Measurements from ENCODE around the gene RBM22.
A peak's percentile ranks its signal among the peaks of the same experiment; 100 is the strongest.

The RBM22 gene

DNA sequence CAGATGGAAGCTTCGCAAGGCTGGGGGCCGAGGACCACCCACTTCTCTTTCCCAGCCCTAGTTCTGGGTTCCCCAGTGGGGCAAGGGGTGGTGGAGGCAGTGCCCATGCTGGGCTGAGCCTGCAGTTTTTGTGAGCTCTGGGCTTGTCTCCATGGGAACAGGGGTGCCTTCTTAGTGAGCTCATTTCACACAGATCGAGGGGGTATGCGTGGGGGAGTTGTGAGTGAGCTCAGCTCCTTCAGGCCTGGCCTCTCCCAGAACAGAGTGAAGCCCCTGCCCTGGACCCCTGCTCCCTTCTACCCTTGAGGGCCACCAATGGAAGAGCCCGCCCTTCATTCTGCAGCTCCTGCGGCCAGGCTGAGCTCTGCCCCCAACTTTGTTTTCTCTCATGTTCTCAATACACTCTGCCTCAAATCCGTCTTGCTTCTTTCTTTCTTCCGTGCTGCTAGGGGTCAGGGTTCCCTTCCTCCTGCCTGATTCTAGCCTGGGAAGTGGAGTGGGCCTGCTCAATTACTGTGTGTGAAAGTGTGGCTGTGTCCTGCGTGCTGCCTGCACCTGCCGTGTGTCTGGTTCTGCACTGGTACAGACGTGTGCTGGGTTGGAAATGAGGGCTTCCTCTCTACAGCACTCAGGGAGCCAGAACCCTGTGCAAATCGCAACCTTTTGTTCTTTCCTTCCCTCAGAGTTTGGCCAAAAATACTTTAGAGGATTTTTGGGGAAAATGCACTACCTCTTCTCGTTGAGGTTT lies 48.8 kb downstream of the RBM22 start:
- DNase-seq = no peak

DNA sequence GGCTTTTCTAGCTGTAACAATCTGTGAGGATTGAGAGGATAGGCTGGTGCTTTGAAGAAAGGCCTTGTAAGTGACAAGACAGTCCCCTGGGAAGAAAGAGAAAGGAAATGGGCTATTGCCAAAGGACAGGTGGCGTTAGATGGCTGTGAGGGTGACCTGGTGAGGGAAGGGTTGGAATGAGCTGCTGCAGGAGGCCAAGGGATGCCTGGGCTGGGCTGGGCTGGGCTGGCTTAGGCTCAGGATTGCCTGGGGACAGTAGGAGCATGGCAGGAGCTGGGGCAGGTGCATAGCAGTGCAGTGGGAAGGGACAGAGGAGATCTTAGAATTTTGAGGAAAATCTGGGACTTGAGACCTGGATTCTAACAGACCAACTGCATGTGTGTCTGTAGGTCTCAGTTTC lies 49.5 kb downstream of the RBM22 start:
- DNase-seq = no peak

DNA sequence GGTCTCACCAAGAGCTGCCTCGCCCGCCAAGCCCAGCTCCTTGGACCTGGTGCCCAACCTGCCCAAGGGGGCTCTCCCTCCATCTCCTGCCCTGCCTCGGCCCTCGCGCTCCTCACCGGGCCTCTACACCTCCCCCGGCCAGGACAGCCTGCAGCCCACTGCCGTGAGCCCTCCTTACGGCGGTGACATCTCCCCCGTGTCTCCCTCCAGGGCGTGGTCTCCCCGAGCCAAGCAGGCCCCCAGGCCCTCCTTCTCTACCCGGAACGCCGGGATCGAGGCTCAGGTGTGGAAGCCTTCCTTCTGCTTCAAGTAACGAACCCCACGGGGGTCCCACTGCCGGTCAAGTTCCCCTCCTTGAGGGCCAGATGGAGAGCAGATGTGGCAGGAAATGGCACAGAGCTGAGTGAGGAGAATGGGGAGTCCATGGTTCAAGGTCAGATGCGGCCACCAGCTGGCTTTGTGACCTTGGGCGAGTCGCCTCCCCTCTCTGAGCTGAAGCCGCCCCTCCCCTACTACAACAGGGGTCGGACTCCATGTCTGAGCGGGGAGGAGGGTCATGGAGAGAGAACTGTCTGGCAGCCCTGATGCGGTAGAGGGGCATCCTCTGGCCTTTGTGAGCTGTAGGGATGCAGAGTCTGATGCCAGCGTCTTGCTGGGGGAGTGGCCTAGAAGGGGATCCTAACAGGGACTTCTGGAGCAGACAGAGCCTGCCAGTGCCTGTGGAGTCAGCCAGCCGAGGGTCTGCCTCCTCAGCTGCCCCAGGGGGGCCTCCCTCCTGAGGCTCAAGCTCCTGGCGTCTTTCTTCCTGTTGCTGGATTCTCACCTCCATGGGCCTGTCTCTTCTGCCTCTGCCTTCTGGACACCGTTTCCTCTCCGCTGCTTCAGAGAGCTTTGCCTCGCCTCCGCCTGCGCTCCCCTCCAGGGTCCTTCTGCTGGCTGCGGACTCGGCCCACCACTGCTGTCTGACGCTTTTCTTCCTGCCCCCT lies 50.5 kb downstream of the RBM22 start:
- DNase-seq = no peak

DNA sequence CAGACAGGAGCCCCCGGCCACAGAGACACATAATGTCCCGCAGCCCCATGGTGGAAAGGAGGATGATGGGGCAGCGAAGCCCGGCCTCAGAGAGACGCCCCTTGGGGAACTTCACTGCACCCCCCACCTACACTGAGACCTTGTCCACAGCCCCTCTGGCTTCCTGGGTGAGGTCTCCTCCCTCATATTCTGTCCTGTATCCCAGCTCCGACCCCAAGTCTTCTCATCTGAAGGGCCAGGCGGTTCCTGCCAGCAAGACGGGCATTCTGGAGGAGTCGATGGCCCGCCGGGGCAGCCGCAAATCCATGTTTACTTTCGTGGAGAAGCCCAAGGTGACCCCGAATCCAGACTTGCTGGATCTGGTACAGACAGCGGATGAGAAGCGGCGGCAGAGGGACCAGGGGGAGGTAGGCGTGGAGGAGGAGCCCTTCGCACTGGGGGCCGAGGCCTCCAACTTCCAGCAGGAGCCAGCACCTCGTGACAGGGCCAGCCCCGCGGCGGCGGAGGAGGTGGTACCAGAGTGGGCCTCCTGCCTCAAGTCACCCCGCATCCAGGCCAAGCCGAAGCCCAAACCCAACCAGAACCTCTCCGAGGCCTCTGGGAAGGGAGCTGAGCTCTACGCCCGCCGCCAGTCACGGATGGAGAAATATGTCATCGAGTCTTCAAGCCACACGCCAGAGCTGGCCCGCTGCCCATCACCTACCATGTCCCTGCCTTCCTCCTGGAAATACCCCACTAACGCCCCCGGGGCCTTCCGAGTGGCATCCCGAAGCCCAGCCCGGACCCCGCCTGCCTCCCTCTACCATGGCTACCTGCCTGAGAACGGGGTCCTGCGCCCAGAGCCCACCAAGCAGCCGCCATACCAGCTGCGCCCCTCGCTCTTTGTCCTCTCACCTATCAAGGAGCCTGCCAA lies 51.5 kb downstream of the RBM22 start:
- no peak for DNase-seq

DNA sequence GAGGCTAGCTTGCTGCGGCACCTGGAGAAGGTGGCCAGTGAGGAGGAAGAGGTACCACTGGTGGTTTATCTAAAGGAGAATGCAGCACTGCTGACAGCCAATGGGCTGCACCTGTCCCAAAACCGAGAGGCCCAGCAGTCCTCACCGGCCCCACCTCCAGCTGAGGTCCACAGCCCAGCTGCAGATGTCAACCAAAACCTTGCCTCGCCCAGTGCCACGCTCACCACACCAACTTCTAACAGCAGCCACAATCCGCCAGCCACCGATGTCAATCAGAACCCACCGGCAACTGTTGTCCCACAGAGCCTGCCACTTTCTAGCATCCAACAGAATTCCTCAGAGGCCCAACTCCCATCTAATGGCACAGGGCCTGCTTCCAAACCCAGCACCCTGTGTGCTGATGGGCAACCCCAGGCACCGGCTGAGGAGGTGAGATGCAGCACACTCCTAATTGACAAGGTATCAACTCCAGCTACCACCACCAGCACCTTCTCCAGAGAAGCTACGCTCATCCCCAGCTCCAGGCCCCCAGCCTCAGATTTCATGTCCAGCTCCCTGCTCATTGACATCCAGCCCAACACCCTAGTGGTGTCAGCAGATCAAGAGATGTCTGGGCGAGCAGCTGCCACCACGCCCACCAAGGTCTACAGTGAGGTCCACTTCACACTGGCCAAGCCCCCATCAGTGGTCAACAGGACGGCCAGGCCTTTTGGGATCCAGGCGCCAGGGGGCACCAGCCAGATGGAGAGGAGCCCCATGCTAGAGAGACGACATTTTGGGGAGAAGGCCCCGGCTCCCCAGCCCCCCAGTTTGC lies 52.4 kb downstream of the RBM22 start:
- DNase-seq = no peak

DNA sequence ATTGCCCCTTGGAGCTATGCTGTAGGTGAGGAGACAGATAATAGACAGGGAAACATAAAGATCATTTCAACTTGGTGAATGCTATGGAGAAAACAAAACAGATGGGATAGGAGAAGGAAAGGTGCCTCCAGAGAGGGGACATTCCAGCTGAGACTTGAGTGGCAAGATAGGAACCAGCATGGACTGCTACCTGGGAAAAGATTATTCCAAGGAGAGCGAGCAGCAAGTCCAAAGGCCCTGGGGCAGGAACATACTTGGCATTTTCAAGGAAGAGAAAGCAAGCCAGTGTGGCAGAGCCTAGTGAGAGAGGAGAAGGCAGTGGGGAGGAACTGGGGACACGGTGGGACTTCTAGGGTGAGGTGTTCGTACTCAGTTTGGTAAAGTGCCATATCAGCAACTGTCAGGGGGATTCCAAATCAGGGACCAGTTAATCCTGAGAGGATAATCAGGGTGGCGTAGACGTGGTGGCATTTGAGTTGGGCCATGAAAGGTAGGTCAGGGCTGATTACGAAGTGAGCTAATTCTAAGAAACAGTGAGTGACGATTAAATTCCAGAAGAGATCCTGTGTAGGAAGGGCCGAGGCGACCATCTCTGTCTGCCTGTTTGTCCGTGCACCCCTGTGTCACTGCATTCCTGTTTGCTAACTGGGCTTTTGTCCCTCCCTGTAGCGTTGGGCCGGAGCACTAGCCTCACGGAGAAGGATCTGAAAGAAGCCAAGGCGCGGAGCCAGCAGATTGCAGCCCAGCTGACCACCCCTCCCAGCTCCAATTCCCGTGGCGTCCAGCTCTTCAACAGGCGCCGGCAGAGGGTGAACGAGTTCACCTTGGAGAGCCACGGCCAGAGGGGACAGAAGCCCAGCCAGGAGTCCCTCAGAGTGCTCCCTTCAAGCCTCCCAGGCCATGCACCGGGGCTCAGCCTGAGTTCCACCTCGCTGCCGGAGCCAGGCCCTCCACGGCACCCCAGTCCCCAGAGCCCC lies 53.3 kb downstream of the RBM22 start:
- no peak for DNase-seq

DNA sequence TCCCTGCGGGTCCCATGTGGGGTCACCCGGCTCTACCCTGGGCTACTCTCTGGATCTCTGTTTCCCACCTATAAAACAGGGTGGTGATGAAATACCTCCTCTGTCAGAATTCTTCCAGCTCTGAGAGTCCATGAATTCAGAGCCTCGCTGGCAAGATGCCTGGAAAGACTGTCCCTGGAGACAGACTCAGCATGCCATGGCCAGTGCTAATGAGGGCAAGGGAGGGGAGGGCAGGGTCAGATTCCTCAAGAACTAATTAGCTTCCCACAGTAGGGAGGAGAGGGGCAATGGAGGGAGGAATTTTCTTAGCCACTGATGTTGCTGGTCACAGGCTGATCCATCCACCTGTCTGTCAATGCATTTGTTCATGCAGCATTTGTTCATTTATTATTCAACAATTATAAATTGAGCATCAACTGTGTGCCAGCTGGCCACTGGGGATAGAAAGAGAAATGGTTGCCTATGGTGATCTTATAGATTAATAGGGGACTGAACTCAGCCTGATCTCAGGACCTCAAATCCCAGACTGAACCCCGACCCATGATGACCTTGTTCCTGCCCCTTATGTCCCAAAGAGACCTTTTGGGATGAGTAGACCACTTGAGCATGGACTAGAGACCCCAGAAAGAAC lies 55.7 kb downstream of the RBM22 start:
- DNase-seq = no peak

DNA sequence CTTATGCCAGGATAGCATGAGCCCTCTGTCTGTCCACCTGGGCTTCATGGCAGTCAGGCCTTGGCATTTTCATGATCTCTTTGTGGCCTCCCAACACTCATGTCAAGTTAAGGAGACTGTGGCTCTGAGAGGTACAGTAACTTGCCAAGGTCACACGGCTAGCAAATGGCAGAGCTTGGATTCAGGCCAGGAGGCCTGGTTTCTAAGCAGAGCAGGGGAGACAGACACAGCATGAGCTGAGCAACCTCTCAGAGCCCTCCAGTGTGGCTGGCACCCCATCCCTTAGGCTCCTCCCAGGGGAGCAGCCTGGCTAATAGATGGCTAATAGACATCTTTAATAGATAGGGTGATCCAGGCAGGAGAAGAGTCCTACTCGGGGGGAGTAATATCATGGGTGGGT lies 56.3 kb downstream of the RBM22 start:
- DNase-seq = peak; percentile 45

DNA sequence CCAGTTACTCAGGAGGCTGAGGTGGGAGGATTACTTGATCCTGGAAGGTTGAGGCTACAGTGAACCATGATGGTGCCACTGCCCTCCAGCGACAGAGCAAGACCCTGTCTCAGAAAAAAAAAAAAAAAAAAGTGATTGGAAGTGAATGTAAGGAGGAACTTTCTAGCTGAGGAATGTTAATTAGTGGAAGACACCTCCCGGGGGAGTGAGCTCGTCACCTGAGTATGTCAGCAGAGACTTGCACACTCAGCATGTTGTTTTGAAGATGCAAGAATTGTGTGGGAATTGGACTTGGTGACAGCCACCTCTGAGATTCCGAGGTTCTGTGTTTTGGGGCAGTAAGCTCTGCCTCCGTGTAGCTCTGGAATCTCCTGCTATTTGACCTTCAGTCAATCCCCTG lies 56.8 kb downstream of the RBM22 start:
- DNase-seq = no peak

DNA sequence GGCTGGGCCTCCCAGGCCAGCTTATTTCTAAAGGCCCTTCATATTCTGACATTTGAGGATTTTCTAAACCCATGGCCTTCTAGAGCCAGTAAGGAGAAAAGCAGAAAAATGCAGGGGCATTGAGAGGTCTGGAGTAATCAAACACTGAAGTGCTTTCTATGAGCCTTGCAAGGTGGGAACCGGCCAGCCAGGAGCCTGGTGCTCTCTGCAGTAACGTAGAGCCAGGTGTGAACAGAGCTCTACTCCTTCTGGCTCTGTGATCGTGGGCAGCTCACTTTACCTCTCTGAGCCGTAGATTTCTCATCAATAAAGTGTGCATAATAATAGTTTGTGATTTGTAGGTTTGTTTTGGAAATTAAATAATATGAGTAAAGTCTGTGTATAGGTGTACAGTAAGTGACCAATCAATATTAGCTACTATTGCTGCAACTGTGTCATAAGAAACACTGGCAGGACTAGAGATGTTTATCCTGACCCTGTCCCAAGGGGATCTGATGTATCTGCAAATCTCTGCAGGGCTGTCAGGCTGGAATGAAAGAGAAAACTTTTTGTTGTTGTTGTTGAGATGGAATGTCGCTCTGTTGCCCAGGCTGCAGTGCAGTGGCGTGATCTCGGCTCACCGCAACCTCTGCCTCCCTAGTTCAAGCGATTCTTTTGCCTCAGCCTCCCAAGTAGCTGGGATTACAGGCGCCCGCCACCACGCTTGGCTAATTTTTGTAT lies 57.7 kb downstream of the RBM22 start:
- no peak for DNase-seq

DNA sequence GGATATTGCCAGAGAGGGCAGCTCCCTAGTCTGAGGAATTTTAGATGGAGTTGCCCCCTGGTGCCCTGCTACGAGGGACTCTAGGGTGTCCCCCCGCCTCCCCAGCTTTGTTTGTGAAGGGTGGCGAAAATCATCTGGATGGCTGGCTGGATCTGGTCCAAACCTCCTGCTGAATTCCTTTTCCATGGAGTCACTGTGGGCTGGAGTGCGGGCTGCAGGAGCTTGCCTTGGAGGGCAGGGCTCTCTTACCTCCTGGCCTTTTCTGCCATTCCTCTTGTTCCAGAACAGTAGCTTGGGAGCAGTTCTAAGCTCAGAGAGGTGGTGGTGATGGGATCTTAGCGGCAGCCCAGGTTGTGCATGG lies 58.3 kb downstream of the RBM22 start:
- DNase-seq = no peak

DNA sequence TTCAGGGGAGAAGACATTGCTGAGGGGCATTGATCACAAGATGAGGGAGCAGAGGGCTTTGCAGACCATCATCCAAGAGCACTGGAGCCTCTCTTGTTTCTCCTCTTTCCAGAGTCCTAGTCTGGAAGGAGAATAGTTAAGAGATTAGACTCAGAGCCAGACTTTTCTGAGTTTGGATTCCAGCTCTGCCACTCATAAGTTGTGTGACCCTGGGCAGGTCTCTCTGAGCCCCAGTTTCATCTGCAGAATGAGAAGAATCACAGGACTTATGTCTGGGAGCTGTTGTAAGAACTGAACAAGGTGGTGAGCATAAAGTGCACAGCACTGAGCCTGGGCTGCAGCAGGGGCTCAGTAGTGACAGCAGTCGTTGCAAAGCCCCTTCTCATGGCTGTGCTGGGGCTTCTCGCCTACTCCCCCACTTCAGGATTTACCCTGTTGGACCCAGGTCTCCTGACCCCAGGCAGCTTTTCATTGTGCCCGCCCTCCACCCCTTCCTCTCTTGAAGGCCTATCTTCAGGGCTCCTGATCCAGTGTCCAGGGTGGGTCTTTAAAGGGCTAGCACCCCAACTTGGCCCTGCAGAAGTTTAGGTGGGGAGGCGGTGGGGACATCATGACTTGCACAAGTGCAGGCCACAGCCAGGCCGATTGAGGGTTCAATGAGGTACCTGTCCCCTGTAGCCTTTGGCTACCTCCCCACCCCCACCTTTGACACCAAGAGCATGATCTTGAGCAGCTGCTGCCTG lies 58.9 kb downstream of the RBM22 start:
- DNase-seq = no peak

DNA sequence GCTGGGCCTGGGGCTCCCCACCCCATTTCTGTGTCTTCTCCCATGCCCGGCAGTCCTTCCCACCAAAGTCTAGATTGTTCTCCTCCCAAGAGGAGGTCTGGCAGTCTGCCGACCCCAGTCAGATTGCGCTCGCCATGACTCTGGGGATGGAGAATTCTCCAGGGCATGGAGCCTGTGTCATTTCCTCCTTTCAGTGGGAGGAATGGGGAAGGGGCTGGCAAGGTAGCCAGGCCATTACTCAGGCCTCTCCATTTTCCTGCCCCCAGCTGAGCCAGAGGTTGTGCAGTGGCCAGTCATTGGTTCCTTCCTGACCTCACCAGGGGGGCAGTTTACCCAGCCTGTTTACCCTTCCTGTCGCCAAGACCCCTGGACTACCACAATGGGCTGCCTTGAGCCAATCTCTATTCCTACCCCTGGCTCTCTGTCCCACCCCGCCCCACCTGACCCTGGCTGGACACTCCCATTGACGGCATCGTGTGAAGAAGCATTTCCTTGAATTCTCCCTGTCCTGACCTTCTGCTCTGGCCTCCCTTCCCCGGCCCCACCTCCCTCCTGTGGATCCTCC lies 59.8 kb downstream of the RBM22 start:
- no peak for DNase-seq

All from NCI-H1694 (cell line).